22Rv1 (cell line): ENCODE measurements around the gene EML3.

Source experiments
- ZFX ChIP-seq: fragments of 450-650 bp; IDR thresholded peaks from 2 replicates; pipeline ENCODE4 v1.6.1; 2017; ENCODE audit warnings: antibody characterized with exemption, borderline replicate concordance
- TF ChIP-seq, protein P1 (sequence below): fragments of 450-650 bp; IDR thresholded peaks from 2 replicates; pipeline ENCODE4 v1.5.1; 2017; ENCODE audit warnings: mild to moderate bottlenecking

DNA sequence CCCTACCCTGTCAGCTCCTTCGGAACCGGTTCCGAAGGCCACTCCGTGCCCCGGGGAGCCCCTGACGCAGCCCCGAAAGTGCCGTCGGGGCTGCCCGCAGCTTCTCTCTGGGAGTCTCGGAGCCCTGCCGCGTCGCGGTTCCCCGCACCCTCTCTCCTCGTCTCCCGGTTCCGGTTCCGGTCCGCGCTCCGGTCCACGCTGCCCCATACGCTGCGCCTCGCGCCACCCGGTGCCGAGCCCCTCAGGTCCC is 11.5 kb downstream of the EML3 start:
- TF ChIP-seq, protein P1, sequence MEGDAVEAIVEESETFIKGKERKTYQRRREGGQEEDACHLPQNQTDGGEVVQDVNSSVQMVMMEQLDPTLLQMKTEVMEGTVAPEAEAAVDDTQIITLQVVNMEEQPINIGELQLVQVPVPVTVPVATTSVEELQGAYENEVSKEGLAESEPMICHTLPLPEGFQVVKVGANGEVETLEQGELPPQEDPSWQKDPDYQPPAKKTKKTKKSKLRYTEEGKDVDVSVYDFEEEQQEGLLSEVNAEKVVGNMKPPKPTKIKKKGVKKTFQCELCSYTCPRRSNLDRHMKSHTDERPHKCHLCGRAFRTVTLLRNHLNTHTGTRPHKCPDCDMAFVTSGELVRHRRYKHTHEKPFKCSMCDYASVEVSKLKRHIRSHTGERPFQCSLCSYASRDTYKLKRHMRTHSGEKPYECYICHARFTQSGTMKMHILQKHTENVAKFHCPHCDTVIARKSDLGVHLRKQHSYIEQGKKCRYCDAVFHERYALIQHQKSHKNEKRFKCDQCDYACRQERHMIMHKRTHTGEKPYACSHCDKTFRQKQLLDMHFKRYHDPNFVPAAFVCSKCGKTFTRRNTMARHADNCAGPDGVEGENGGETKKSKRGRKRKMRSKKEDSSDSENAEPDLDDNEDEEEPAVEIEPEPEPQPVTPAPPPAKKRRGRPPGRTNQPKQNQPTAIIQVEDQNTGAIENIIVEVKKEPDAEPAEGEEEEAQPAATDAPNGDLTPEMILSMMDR, result no peak
- no peak for TF ChIP-seq ZFX
